Fibroblast of peridontal ligament (primary cell): ENCODE measurements around the gene CAMKV.
A peak's percentile ranks its signal among the peaks of the same experiment; 100 is the strongest.

Experiments
- DNase-seq: peaks from one replicate; pipeline ENCODE4 v3.0.0-alpha.2; 2010; ENCODE audit errors: extremely low read depth

The CAMKV gene

DNA sequence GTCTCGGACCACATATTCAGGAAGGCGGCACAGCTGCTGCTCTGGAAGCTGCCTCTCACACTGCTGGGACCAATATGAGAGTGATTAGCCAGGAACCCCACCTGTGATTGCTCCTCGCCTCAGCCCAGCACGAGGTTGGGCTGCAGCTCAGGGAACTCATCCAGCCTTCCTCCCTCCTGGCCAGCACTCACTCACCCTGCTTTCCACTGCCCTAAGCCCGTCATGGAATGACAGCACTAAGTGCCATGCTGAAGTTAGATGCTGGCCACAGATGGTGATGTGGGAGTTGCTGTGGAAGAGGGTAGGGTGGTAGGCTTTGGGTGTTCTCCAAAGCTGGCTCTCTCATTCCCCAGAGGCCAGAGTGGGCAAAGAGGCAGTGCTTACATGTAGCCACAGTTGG is 26.6 kb upstream of the CAMKV start:
- no peak for DNase-seq

DNA sequence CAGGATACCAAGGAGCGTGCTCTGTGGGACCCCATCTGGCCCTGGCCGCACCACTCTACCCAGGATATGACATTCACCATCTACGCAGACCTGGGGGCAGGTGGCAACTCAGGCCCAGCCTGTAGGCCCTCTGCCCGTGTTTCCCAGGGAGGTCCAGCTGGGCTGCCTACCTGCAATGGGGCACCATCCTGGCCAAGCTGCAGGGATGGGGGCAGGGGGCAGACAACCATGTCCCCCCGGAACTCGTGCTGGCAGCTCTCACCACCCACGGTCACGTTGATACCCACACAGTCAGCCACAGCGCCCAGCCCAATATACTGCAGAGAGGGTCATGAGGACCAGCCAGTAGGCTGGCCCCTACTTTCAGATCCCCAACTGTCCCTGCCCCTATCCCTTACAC is 26.1 kb upstream of the CAMKV start:
- no peak for DNase-seq

DNA sequence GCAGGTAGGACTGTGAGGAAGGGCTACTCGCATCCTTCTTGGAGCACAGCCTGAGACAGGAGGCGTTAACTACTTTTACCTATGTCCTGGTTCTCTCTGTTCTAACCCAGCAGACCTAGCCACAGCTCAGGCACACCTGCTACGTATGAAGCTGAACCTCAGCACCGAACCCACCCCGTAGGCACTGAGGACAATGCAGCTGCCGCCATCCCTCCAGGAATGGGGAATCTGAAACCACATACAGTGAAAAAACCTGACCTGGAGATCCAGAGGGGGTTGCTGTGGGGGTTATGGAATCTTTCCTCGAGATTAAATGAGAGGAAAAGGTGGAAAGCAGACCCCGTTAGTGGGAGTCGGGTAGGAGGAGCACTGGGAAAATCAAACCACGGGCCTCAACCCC is 19.6 kb upstream of the CAMKV start:
- DNase-seq = no peak

DNA sequence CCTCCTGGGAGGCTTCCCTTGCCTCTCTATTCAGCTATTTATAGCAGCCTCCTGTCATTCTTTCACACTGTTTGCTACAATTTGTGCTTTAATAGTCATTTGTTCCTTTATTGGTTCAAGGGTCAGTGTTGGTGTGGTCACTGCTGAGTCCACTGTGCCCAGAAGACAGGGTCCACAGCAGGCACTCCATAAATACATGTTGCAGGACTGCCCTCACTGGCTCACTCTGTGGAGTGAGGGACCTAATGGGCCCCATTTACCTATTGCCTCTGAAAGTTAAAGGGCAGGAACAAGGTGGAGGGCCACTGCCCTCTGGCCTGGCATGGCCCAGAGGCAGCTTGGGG is 17.2 kb upstream of the CAMKV start:
- no peak for DNase-seq

DNA sequence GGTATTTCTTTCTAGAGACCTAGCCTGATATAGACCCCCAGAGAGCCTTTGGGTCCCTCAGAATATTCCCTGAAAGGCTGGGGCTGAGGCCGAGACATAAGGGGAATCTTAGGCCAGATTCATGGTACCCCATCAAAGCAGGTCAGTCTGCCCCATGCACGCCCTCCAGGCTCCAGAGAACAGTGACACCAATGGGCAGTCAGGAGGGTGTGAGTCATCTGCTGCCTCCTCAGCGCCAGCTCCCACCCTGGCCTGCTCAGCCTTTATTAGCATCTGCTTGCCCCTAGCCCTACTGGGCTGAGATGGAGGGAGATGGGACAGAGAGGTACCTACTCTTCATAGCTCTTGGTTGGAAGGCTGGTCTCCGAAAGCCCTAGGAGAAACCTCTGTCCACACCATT is 14.3 kb upstream of the CAMKV start:
- DNase-seq = no peak

DNA sequence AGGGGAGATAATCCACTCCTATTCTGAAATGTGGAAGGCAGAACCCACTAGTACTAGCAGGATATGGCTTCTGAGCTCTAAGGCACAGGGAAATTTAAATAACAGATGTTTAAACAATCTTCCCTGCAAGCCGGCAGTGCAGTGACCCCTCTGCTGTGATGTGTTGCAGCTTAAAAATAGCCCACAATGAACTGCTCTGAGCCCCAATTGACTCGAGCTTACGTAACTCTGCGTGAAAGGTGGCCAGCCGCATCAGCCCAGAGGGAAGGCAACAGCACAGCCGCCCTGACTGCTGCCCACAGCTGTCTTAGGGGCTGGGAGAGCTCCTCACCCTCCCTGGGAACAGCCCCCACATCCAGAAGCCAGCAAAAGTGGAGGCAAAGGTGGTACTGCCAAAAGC is 12.5 kb upstream of the CAMKV start:
- DNase-seq = peak; percentile 41

DNA sequence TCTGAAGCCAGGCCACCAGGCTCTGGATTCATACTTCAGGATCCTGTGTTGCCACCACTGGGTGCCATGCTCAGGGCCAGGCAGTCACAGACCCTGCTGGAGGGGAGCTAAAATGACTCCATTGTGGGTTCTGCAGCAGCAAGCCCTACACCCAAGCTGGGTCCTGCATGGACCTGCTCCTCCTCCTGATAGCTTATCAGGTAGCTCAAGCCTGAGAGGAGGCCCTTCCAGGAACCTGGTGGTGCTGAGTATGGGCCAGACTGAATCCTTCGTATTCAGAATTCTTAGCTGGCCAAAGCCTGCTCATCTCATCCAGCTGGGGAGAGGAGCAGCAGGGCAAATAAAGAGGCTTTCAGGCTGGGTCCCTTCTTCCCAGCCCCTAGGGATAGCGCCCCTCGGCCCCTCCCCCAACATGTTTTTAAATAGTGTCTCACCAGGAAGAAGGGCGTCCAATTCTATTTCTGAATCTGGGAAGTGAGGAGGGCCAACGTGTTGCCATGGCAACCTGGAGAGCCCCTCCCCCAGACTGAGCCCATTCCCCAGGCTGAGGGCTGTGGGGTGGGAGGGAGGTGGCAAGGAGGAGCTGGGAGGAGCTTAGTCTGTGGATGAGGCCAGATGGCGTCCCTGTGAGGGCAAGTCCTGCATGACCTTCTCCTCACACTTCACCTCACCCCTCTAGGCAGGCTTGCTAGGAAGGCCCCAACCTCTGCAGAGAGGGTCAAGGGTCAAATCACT is 11.0 kb upstream of the CAMKV start:
- no peak for DNase-seq

DNA sequence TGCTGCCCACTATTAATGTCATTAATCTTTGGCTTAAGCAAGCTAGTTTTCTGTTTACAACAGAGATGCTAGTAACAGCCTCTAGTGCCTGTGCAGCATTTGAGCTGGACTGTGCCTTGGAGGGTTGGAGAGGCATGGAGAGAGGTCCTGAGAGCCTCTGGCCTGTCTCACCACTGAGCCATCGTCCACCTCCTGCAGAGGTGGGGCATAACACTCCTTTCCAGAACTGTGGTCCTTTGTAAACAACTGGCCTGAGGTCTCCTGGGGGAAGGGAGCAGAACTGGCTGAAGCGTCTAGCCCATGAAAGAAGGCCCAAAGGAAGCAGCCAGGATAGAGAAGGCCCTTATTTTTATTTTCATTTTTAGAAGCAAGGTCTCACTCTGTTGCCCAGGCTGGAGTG is 10.0 kb upstream of the CAMKV start:
- no peak for DNase-seq

DNA sequence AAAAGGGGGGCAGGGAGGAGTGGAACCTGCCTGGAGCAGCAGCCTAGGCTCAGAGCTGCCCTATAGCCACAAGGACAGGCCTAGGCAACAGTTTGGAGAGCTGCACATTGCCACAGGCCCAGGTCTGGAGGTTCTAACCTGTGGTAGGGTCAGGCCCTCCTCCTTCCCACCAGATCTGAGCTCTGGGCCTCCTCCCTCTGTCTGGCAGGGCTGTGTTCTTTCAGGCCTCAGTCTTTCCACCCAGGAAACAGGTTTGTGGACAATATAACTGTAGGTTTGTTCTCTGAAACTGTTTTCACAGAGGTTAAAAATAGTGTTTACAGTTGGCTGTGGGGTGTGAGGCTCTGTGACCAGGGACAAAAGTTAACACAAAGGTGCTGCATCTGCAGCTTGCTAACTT is 9.0 kb upstream of the CAMKV start:
- no peak for DNase-seq

DNA sequence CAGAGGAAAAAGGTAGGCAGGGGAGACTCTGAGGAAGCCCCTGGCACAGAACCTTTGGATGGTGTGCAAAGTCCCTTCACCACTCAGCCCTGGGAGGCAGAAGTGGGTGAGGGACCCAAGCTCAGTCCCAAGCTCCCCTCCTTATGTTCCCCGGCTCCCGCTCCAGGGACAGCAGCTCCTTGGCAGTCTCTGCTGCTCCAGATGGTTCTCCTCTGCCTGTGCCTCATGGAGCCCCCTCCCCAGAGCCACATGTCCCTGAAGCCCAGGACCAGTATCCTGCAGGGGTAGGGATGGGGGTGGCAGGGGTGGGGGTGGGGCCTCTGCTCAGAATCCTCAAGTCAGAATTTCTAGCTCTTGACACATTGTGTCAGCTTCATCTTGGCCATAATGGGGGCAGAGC is 8.0 kb upstream of the CAMKV start:
- no peak for DNase-seq

DNA sequence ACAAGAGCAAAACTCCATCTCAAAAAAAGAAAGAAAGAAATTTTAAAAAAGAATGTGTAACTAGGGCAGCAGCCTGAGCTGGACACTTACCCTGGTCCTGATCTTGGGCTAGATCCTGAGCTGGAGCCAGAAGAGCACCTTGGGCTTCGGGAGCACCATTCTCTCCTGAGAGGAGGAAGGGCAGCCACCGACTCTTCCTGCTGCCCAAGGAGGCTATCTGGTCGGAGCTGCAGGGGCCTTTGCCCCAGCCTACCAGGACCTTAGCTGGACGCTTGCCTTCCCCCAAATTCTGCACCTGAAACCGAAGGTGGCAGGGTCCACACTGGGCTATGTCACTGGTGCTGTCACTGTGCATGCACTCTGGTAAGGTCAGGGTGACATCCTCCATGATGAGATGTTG is 6.9 kb upstream of the CAMKV start:
- DNase-seq = no peak

DNA sequence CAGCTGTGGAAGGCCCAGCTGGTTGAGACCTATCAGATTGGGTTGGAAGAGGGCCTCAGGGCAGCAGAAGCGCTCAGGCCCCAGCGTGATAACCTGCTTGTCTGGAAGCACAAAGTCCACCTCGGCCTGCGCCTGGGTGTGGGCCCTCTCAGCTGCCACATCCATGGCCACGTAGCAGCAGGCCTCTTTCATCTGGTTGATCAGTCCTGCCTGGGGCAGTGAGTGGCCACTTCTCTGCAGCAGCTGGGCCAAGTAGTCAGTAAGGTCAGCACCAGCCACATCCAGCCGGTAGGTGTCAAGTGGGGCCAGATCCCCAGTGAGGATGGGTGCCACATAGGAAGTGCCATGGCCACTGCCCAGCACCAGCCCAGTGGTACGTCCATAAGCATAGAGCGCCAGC is 3.9 kb upstream of the CAMKV start:
- no peak for DNase-seq

DNA sequence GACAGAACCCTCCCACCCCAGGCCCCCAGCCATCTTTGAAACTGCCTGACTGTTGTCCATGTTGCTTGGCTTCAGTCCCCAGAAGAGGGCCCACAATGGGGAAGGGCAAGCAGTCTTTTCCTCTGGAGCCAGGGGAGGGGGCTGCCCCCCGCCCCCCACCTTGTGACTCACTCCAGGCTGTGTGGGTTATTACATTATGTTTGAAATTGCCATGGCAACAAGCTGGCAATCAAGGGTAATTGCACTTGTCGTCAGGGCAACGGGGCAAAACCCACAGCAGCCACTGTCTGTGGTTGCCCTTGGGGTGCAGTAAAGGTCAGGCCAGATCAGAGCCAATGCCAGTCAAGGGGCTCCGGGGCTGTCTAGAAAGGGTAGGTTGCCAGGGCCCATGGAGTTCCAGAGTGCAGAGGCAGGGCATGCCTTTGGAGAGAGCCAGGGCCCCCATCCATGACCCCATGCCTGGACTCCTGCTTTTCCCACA is 3.1 kb upstream of the CAMKV start:
- DNase-seq = no peak

DNA sequence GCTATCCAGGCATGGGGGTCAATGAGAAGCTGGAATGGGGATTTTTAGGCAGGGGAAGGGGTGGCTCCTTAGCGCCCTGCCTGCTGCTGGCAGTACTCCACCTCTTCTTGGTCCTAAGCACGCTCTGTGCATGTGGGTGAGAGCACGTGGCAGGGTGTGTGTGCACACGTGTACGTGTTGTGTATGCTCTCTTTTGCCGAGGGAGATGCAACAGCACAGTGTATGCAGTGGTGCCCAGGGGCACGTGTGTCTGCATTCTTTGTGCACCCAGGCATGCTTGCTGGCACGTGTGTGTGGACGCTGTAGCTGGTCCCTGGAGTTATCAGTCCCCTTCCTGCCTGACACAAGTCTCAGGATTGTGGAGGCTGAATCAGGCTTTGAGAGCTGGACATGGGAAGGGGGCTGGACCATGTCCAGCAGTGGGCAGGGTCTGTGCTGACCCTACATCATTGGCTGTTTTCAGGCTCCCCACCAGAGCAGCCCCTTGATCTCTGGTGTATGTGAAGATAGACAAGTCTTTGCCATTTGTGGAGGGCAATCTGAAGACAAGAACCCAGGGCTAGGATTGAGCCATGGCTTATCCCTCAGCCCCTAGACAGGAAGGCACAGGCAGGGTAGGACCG is 1.9 kb upstream of the CAMKV start:
- DNase-seq = no peak

DNA sequence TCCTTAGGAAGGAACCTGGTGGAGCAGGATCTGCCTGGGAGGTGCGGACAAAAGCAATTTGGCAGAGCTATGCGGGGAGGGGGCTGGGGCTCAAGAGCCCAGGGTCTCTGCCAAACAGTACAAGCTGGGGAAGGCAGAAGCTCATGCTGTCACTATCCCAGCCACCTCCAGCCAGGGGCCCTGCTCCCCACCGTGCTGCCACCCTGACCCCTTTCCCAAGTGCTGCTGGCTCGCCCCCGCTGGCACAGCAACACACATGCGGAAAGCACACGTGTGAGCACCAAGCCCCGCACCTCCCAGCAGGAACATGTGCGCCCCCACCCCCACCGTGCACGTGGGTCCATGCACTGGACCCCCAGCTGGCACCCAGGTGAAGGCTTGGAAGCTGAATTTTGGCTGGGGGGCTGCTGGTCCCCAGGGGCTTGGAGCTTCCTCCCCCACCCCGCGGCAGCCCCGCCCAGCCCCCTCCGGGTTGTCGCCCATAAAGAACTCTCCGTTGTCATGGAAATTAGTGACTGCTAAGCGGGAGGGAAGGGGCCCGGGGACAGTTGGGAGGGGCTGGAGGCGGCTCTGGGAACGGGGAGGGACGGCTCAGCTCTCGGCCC is 742 bp downstream of the CAMKV start:
- DNase-seq = no peak

DNA sequence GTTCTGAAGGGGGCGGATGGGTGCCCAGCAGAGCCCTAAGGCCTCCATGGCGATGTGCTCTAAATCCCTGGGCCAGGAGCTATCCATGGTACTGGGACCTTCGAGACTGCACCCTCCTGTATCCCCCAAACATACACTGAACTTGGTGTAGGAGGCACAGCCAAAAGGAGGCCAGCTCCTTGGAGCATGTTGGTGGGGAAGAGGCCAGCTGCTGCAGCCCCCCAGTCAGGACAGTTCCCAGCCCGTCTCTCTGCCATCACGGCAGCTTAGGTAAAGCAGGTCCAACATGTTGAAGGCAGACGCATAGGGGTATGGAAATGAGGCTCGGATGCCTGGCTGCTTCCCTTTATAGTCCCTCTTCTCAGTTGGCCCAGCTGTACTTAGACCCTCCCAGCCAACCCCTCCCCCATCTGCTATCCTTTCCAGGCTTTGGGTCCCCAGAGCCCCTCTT is 1.8 kb downstream of the CAMKV start:
- peak; percentile 37 for DNase-seq

DNA sequence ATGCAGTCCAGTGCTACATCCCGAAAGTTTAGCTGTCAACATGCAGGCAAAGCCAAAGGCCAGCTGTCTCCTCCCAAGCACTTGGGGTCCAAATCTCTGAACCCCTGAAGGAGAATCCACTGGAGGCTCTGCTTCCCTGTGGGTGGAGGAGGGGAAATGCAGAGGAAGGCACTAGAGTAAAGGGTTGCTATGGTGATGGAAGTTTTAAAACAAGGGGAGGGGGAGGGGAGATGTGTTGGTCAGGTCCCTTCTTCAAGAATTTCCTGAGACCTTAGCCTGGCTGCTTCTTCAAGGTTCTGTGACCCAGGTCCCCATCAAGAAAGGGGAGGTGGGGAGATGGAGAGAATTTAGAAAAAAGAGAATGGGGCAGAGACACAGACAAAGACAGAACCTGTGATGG is 2.3 kb downstream of the CAMKV start:
- no peak for DNase-seq

DNA sequence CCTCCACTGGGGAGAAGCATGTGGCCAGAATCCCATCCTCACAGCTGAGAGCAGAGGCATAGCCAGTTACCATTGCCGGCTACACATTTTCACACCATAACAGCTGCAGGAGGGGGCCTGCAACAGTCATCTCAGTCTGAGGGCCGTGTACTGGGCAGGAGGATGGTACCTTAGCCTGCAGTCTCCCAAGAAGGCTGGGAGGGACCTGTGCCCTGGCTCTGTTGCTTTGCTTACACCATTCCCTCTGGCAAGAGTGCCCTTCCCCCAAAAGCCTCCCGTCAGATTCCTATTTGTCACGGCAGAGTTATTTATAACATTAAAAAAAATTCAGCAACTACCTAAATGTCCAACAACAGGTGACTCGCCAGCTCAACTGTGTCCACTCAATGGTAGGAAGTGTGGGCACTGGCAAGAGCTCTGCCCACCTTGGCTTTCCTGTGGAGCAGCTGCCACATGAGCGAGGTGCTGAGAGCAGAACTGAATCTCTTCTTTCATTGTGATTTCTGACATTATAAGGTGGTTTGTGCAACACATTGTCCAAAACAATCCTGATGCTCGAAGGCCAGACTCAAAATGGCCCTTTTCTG is 4.4 kb downstream of the CAMKV start:
- no peak for DNase-seq

DNA sequence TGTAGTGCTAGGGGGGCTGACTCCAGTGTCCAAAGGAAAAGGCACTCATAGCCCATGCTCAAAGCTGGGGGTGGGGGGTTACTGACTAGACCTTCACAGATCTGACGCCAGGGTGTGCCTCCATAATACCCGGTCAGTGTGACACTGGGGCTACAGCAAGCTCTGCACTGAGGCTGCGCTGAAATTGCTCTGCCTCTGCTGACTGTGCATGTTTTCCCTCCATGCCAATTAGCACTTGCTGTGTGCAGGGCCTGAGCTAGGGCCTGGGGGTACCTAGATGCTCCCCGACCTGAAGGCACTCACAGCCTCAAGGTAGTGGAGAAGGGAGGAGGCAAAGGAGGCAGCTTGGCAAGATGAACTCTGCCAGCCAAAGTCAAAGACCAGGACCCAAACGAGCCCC is 5.2 kb downstream of the CAMKV start:
- no peak for DNase-seq

DNA sequence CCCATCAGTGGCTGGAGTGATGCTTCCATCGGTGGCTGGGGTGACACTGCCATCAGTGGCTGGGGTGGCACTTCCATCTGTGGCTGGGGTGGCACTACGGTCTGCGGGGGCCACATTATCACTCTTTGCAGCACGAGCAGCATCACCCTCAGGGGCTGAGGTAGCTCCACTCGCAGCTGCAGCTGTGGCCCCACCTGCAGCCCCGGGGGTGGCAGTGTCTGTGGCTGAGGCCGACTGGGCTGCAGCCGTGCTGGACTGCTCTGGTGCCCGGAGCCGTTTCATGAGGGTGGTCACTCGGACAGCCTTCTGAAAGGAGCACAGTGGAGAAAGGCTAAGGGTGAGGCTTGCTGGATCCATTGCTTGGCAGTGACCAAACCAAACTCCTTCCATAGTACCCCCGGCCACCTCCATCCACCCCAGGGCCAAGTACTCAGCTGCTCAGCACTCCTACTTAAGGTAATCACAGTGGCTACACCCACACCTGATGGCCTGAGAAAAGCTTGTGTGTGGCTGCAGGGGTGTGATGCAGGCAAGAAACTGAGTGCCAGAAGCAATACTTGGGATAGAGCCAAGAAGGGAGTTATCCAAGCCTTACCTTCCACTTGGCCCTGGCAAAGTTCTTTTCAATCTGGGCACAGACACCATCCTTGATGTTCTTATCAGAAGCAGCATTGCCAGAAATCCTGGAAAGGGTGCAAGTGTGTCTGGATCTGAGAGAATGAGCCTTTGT is 10.0 kb downstream of the CAMKV start:
- DNase-seq = no peak

DNA sequence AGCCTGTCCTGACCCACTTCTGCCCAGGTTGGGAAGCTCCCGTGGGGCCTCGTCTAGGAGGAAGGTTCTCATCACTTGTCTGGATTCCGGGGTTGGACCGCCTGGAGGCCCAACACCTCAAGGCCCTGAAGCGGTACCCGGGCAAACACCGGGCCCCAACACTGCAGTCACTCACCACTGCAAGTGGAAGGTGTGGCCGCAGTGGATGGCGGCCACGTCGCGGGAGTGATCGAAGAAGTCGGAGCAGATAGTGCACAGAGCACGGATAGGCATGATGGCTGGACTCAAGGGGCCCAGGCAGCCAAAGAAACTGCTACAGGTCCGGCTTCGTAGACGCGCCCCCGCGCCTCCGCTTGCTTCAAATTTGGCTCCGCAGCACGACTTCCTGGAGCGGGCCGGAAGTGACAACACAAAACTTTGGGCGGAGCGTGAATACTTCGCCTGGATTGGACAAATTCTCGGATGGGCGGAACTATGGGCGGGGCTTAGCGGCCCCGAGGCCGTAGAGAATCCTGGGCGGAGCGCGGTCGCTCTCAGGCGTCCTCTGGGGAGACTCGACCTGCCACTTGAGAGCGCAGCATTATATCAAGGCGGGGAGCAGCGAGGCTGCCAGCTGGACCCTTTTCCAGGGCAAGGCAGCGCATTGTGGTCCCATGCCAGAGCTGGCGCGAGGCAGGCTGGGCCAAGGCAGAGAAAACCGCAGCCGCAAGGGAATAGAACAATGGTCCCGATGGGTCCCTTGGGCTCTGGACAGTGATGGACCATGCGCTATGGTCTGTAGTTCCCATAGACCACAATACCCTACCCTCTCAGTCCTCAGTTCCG is 13.3 kb downstream of the CAMKV start, which contains the start of gene TRAIP:
Gene TRAIP (minus strand): TSS at position 384 of the 825 bp plus-strand sequence. CDS start 111 bp downstream, at position 273.
- peak; percentile 91 for DNase-seq
